ENCODE data around the gene CTSK. TPM values are rescaled to one million over a fixed set of nuclear protein-coding genes. Genes with fewer than 3 reads are reported as not detected.
"Not testable (repeated sequence)": the region's sequence is repeated elsewhere in the genome, so short reads cannot be mapped to it uniquely, and the experiment has no call there.

Gene CTSK
- polyA plus RNA-seq, 1 of the 3 experiments (the other 2 are of a cell fraction), result 6.3 TPM

DNA sequence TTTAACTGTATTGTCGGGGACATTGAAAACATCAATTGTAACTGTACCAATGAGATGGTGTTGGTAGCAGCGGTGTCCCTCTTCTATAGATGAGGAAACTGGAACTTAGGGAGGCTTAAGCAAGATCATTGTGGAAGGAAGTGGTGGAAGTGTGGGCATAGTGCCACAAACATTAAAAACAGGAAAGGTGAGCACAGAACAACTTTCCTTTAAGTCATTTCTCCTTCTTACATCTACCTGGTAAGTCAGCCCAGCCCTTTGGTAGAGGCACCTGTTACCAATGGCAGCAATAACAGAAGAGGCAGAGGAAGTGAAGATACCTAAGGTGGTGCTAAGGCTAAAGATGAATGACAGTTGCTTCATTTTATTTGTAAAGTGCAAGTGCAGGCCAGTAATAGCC, 30.5 kb downstream of the CTSK start:
- Histone ChIP-seq H3K9me3 (no peaks in the 10 kb centered on the region), H3K4me3 (ENCODE audit: low read depth in 2 of 2, low read length in 1 of 2) (no peak overlapping the region), H3K79me2 (ENCODE audit: insufficient read depth) (no peaks in the 10 kb centered on the region), H3K9ac (no peak overlapping the region), H3F3A (replicated peaks; ENCODE audit: insufficient read depth) (no peaks in the 10 kb centered on the region), H3K27me3 (ENCODE audit: insufficient read depth) (no peaks in the 10 kb centered on the region), H3K4me2 (no peak overlapping the region), H3K27ac (ENCODE audit: low read depth in 2 of 2, low read length in 1 of 2) (no peak overlapping the region), H2AFZ (ENCODE audit: low read depth) (no peak overlapping the region), H3K36me3 (replicated peaks in 1 of 2; ENCODE audit: control insufficient read depth in 1 of 2, insufficient read depth in 2 of 2, low read length in 1 of 2) (no peaks in the 10 kb centered on the region), H3K9me2 (no peaks in the 10 kb centered on the region), H3K4me1 (ENCODE audit: control insufficient read depth in 1 of 2, insufficient read depth in 2 of 2, low read depth in 1 of 2, low read length in 1 of 2) (no peaks in the 10 kb centered on the region), H4K20me1 (ENCODE audit: insufficient read depth) (no peaks in the 10 kb centered on the region)
- no peak for DNase-seq
- no peak for TF ChIP-seq ZBTB33 (IDR thresholded peaks at IDR 0.05; ENCODE audit: borderline replicate concordance, low read depth)
- TF ChIP-seq FOXM1 (IDR thresholded peaks at IDR 0.05; ENCODE audit: low read depth), result no peak
- TF ChIP-seq GATA2 (CRISPR knock-in tag; IDR thresholded peaks at IDR 0.05), result no peak
- no peak for TF ChIP-seq GABPA (IDR thresholded peaks at IDR 0.05; ENCODE audit: low read depth)
- TF ChIP-seq NFIC (IDR thresholded peaks at IDR 0.05; ENCODE audit: borderline replicate concordance), result no peak
- TF ChIP-seq, protein P1, sequence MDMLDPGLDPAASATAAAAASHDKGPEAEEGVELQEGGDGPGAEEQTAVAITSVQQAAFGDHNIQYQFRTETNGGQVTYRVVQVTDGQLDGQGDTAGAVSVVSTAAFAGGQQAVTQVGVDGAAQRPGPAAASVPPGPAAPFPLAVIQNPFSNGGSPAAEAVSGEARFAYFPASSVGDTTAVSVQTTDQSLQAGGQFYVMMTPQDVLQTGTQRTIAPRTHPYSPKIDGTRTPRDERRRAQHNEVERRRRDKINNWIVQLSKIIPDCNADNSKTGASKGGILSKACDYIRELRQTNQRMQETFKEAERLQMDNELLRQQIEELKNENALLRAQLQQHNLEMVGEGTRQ (IDR thresholded peaks at IDR 0.05; ENCODE audit: borderline replicate concordance, low read depth, low read length), result no peak
- no peak for TF ChIP-seq RXRA (IDR thresholded peaks at IDR 0.05; ENCODE audit: borderline replicate concordance, low read depth)
- TF ChIP-seq POLR2AphosphoS5 (IDR thresholded peaks at IDR 0.05; ENCODE audit: low read depth, low read length), result no peak
- TF ChIP-seq RCOR1 (IDR thresholded peaks at IDR 0.05; ENCODE audit: low read length), result no peak
- no peak for TF ChIP-seq SMC3 (IDR thresholded peaks at IDR 0.05; ENCODE audit: low read depth, low read length)
- TF ChIP-seq USF1 (IDR thresholded peaks at IDR 0.05; ENCODE audit: borderline replicate concordance, low read depth), result no peak
- no peak for TF ChIP-seq RFX5 (IDR thresholded peaks at IDR 0.05; ENCODE audit: low read length)
- TF ChIP-seq MAX (IDR thresholded peaks at IDR 0.05; ENCODE audit: low read depth), result no peak
- no peak for TF ChIP-seq EP300 (IDR thresholded peaks at IDR 0.05; ENCODE audit: borderline replicate concordance in 1 of 2, low read depth in 1 of 2, low read length in 1 of 2)
- no peak for TF ChIP-seq MEF2A (IDR thresholded peaks at IDR 0.05; ENCODE audit: borderline replicate concordance, low read depth)
- TF ChIP-seq FOSL2 (IDR thresholded peaks at IDR 0.05; ENCODE audit: borderline replicate concordance, low read depth), result no peak
- TF ChIP-seq TAF1 (IDR thresholded peaks at IDR 0.05; ENCODE audit: borderline replicate concordance, low read depth, low read length), result no peak
- TF ChIP-seq ELF1 (IDR thresholded peaks at IDR 0.05), result no peak
- no peak for TF ChIP-seq YY1 (IDR thresholded peaks at IDR 0.05; ENCODE audit: low read depth)
- 100% methylated on average over 2 of the region's 2 CpGs for WGBS (ENCODE audit: low lambda C conversion rate)
- POLR2A ChIA-PET, result no interaction called here
- CTCF ChIA-PET, result no interaction called here

- not testable (repeated sequence) for H3K36me3 ChIP-seq (replicated peaks in 1 of 2; ENCODE audit: control insufficient read depth in 1 of 2, insufficient read depth in 2 of 2, low read length in 1 of 2); H4K20me1 ChIP-seq (ENCODE audit: insufficient read depth); H3K9me3 ChIP-seq; H3K27me3 ChIP-seq (ENCODE audit: insufficient read depth); H3K4me3 ChIP-seq (ENCODE audit: low read depth in 2 of 2, low read length in 1 of 2); H3F3A ChIP-seq (replicated peaks; ENCODE audit: insufficient read depth); H3K79me2 ChIP-seq (ENCODE audit: insufficient read depth); H3K27ac ChIP-seq (ENCODE audit: low read depth in 2 of 2, low read length in 1 of 2); H2AFZ ChIP-seq (ENCODE audit: low read depth); DNase-seq; H3K4me1 ChIP-seq (ENCODE audit: control insufficient read depth in 1 of 2, insufficient read depth in 2 of 2, low read depth in 1 of 2, low read length in 1 of 2); H3K4me2 ChIP-seq; H3K9me2 ChIP-seq; H3K9ac ChIP-seq
- POLR2A ChIA-PET, result interaction anchor here (0.7 kb wide), 1 partner anchor 84 kb away, joined by 7 read pairs; no protein-coding TSS in a partner anchor
- 94% methylated on average over 13 of the region's 13 CpGs for WGBS (ENCODE audit: low lambda C conversion rate)
- CTCF ChIA-PET, result interaction anchor here (0.6 to 1.2 kb wide), 3 partner anchors 11 to 37 kb away, joined by 3 to 5 read pairs (median 3); no protein-coding TSS in a partner anchor
These were observed 32.0 kb downstream of the CTSK start for GRCh38 chr1:150775931-150776505.
